ENCODE measurements around the gene ALDH1A1.

DNA sequence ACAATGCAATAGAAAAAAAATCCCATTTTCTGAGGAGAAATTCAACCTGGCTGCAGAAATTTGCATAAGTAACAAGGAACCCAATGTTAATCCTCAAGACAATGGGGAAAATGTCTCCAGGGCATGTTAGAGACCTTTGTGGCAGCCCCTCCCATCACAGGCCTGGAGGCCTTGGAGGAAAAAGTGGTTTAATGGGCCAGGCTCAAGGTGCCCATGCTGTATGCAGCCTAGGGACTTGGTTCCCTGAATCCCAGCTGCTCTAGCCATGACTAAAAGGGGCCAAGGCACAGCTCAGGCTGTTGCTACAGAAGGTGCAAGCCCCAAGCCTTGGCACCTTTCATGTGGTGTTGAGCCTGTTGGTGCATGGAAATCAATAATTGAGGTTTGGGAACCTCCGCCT is 66.5 kb downstream of the ALDH1A1 start:
- TF ChIP-seq FOXM1 (IDR thresholded peaks at IDR 0.05; ENCODE audit: borderline replicate concordance) (no peak), SUZ12 (IDR thresholded peaks at IDR 0.05) (no peak), ZNF384 (IDR thresholded peaks at IDR 0.05) (no peak), FOXK2 (IDR thresholded peaks at IDR 0.05) (no peak), LEF1 (IDR thresholded peaks at IDR 0.05; ENCODE audit: borderline replicate concordance) (no peak), CTBP1 (IDR thresholded peaks at IDR 0.05; ENCODE audit: borderline replicate concordance) (no peak), NFRKB (IDR thresholded peaks at IDR 0.05) (no peak)
- TF ChIP-seq, protein P1, sequence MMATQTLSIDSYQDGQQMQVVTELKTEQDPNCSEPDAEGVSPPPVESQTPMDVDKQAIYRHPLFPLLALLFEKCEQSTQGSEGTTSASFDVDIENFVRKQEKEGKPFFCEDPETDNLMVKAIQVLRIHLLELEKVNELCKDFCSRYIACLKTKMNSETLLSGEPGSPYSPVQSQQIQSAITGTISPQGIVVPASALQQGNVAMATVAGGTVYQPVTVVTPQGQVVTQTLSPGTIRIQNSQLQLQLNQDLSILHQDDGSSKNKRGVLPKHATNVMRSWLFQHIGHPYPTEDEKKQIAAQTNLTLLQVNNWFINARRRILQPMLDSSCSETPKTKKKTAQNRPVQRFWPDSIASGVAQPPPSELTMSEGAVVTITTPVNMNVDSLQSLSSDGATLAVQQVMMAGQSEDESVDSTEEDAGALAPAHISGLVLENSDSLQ (IDR thresholded peaks at IDR 0.05): no peak
